HL-60 (cell line): ENCODE measurements around the gene TNPO3.
A peak's percentile ranks its signal among the peaks of the same experiment; 100 is the strongest.

Experiments used
- DNase-seq, 2 experiments: peaks; one replicate each; pipeline ENCODE4 v3.0.0-alpha.2; 2010 to 2020; ENCODE audit warnings: low read depth in 1 of 2, low spot score in 1 of 2
- H3K27ac ChIP-seq: fragments of 250-450 bp; sonication (Bioruptor Pico); replicated peaks from 2 replicates; pipeline ENCODE4 v1.5.1; 2020; ENCODE audit warnings: mild to moderate bottlenecking, moderate library complexity
- H3K27me3 ChIP-seq: fragments of 250-450 bp; sonication (Bioruptor Pico); 2 replicates; pipeline ENCODE4 v1.5.1; 2021; ENCODE audit warnings: mild to moderate bottlenecking, moderate library complexity; ENCODE audit not compliant: insufficient read depth, poor library complexity, severe bottlenecking
- H3K4me3 ChIP-seq: replicated peaks from 2 replicates; pipeline ENCODE4 v1.5.1; 2011; ENCODE audit warnings: mild to moderate bottlenecking, control low read depth, low read length; ENCODE audit not compliant: insufficient read depth
- GABPA ChIP-seq: IDR thresholded peaks from 2 replicates; pipeline ENCODE4 v1.6.1; 2012; ENCODE audit warnings: low read depth
- POLR2AphosphoS5 ChIP-seq: IDR thresholded peaks from 2 replicates; pipeline ENCODE4 v1.6.1; 2012; ENCODE audit warnings: low read depth
- SPI1 ChIP-seq: IDR thresholded peaks from 2 replicates; pipeline ENCODE4 v1.6.1; 2012; ENCODE audit warnings: low read depth, mild to moderate bottlenecking, borderline replicate concordance
- TF ChIP-seq, protein P1 (sequence below): IDR thresholded peaks from 2 replicates; pipeline ENCODE4 v1.6.1; 2012; ENCODE audit warnings: low read depth; ENCODE audit not compliant: insufficient replicate concordance
- TF ChIP-seq, protein P2 (sequence below): IDR thresholded peaks from one replicate; pipeline ENCODE4 v1.5.1; 2011; ENCODE audit warnings: low read length, control low read depth, inconsistent platforms; ENCODE audit not compliant: insufficient read depth

Gene TNPO3

DNA sequence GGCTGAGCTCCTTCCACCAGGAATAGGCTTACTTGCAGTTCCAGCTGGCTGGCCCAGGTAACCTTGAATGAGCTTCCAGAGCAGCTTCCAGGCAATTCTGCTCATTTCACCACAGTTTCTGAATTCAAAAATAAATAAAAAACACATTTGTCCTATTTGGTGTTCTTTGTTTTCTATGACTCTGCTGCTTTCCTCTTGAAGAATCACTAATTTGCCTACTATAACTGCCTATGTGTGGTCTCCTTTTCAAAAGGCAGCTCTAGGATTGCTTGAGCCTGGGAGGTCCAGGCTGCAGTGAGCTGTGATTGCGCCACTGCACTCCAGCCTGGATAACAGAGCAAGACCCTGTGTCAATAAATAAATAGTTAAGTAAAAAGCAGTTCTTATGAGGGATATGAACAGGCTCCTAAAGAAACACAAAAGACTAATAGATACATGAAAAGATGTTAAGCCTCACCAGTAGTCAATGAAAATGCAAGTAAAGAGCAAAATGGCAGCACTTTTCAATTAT lies 19.5 kb upstream of the TNPO3 start:
- Histone ChIP-seq H3K4me3 (no peak overlapping the region), H3K27me3 (no peaks in the 10 kb centered on the region), H3K27ac (peak overlapping the region; percentile 91)
- TF ChIP-seq SPI1 (no peak), POLR2AphosphoS5 (no peak), GABPA (no peak)
- TF ChIP-seq, protein P1, sequence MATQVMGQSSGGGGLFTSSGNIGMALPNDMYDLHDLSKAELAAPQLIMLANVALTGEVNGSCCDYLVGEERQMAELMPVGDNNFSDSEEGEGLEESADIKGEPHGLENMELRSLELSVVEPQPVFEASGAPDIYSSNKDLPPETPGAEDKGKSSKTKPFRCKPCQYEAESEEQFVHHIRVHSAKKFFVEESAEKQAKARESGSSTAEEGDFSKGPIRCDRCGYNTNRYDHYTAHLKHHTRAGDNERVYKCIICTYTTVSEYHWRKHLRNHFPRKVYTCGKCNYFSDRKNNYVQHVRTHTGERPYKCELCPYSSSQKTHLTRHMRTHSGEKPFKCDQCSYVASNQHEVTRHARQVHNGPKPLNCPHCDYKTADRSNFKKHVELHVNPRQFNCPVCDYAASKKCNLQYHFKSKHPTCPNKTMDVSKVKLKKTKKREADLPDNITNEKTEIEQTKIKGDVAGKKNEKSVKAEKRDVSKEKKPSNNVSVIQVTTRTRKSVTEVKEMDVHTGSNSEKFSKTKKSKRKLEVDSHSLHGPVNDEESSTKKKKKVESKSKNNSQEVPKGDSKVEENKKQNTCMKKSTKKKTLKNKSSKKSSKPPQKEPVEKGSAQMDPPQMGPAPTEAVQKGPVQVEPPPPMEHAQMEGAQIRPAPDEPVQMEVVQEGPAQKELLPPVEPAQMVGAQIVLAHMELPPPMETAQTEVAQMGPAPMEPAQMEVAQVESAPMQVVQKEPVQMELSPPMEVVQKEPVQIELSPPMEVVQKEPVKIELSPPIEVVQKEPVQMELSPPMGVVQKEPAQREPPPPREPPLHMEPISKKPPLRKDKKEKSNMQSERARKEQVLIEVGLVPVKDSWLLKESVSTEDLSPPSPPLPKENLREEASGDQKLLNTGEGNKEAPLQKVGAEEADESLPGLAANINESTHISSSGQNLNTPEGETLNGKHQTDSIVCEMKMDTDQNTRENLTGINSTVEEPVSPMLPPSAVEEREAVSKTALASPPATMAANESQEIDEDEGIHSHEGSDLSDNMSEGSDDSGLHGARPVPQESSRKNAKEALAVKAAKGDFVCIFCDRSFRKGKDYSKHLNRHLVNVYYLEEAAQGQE, result no peak
- TF ChIP-seq, protein P2, sequence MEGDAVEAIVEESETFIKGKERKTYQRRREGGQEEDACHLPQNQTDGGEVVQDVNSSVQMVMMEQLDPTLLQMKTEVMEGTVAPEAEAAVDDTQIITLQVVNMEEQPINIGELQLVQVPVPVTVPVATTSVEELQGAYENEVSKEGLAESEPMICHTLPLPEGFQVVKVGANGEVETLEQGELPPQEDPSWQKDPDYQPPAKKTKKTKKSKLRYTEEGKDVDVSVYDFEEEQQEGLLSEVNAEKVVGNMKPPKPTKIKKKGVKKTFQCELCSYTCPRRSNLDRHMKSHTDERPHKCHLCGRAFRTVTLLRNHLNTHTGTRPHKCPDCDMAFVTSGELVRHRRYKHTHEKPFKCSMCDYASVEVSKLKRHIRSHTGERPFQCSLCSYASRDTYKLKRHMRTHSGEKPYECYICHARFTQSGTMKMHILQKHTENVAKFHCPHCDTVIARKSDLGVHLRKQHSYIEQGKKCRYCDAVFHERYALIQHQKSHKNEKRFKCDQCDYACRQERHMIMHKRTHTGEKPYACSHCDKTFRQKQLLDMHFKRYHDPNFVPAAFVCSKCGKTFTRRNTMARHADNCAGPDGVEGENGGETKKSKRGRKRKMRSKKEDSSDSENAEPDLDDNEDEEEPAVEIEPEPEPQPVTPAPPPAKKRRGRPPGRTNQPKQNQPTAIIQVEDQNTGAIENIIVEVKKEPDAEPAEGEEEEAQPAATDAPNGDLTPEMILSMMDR, result no peak
- no peak for DNase-seq

DNA sequence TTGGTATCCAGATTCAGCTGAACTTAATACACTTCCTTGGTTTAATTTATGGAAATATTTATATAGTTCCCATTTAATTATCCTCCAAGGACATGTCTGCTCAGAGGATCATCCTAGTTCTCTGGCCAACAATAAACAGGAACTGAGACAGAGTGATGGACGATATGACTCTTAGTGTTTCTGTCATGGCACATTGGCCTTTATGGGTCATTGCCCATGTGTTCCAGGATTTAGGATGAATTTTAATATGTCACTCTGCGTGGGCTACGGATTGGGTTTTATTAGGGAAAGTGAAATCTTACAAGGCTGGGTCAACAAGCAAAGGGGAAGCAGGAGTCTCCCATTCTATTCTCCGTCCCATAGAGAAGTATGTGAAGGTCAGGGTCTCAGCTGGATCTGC lies 18.8 kb upstream of the TNPO3 start:
- no peaks in the 10 kb centered on the region for H3K27me3 ChIP-seq
- H3K4me3 ChIP-seq, result no peak overlapping the region
- no peak for DNase-seq
- TF ChIP-seq POLR2AphosphoS5 (no peak), GABPA (no peak), SPI1 (no peak; the same call in 1 of the 2 replicates)
- TF ChIP-seq, protein P2, result no peak
- TF ChIP-seq, protein P1, result no peak
- H3K27ac ChIP-seq, result peak overlapping the region; percentile 91

GRCh38 chr7:129073204-129073603 lies 18.3 kb upstream of the TNPO3 start:
- no peak for DNase-seq
- no peaks in the 10 kb centered on the region for H3K27me3 ChIP-seq
- TF ChIP-seq SPI1 (no peak), GABPA (no peak), POLR2AphosphoS5 (no peak)
- TF ChIP-seq, protein P1, result no peak
- TF ChIP-seq, protein P2, result no peak
- no peak overlapping the region for H3K4me3 ChIP-seq
- H3K27ac ChIP-seq, result peak overlapping the region; percentile 91
